Right atrium auricular region (tissue), 2 donors: ENCODE measurements around the gene PALLD. TPM values are rescaled to one million over a fixed set of nuclear protein-coding genes. Genes with fewer than 3 reads are reported as not detected.
"Not testable (repeated sequence)": the region's sequence is repeated elsewhere in the genome, so short reads cannot be mapped to it uniquely, and the experiment has no call there.

Experiments used
- DNase-seq: peaks from one replicate; pipeline ENCODE4 v3.0.0-alpha.2; 2019; ENCODE audit warnings: low spot score
- H3K27ac ChIP-seq, 2 donors: fragments of 200-600 bp; sonication (generic); 1 replicate in 1 of 2; 2 replicates in 1 of 2; pipeline ENCODE4 v1.5.1; 2016 to 2019
- H3K27me3 ChIP-seq, 2 donors: fragments of 200-600 bp; sonication (generic); one replicate each; pipeline versions ENCODE4 v1.5.1 to v1.6.0; 2017 to 2019
- H3K36me3 ChIP-seq: fragments of 200-600 bp; sonication (generic); one replicate; pipeline ENCODE4 v1.5.1; 2016
- H3K4me1 ChIP-seq, 2 donors: fragments of 200-600 bp; sonication (generic); one replicate each; pipeline versions ENCODE4 v1.5.1 to v1.6.0; 2017 to 2019
- H3K4me3 ChIP-seq, 2 donors: fragments of 200-600 bp; sonication (generic); 1 replicate in 1 of 2; 2 replicates in 1 of 2; pipeline ENCODE4 v1.5.1; 2017 to 2019; ENCODE audit warnings: mild to moderate bottlenecking in 1 of 2, moderate library complexity in 1 of 2
- H3K9me3 ChIP-seq, 2 donors: fragments of 200-600 bp; sonication (generic); one replicate each; pipeline ENCODE4 v1.5.1; 2019
- total RNA-seq, 2 donors: library from RNA; depleted of rRNA; stranded (reverse); fragments of >200 nt; gene quantifications; one replicate each; pipeline ENCODE4 v1.1.0, GENCODE V29; 2016
- TF ChIP-seq, protein P1 (sequence below), 2 donors: fragments of 200-600 bp; sonication (generic); IDR thresholded peaks; one replicate each; pipeline ENCODE4 v1.5.1; 2019; ENCODE audit warnings: antibody characterized with exemption in 2 of 2

The PALLD gene
- total RNA-seq, 2 donors from 2014 or later: 764 to 782 TPM

DNA sequence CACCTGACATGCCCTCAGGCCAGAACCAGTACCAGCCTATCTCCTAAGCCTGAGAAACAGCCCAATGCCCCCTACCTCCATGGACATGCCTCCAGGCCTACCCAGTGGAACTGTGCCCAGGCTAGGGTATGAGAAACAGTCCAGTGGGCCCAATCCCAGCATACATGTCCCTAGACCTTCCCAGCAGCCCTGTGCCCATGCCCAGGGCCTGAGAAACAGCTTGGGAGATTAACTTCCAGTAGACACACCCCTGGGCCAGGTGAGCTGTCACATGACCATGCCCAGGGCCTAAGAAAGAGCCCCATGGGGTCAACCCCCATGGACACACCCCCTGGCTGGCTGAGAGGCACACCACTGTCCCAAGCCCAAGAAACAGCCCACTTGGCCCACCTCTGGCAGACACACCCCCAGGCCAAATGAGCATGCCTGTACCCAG is 434.4 kb downstream of the PALLD start:
- no peak overlapping the region for H3K27ac ChIP-seq
- no peak overlapping the region for H3K4me3 ChIP-seq
- no peaks in the 10 kb centered on the region for H3K4me1 ChIP-seq
- peaks cover 50% of the 10 kb centered on the region for H3K36me3 ChIP-seq
- H3K27me3 ChIP-seq: no peaks in the 10 kb centered on the region
- peaks cover 0 to 33% of the 10 kb centered on the region in 2 donors for H3K9me3 ChIP-seq
- no peak for DNase-seq
- TF ChIP-seq, protein P1, sequence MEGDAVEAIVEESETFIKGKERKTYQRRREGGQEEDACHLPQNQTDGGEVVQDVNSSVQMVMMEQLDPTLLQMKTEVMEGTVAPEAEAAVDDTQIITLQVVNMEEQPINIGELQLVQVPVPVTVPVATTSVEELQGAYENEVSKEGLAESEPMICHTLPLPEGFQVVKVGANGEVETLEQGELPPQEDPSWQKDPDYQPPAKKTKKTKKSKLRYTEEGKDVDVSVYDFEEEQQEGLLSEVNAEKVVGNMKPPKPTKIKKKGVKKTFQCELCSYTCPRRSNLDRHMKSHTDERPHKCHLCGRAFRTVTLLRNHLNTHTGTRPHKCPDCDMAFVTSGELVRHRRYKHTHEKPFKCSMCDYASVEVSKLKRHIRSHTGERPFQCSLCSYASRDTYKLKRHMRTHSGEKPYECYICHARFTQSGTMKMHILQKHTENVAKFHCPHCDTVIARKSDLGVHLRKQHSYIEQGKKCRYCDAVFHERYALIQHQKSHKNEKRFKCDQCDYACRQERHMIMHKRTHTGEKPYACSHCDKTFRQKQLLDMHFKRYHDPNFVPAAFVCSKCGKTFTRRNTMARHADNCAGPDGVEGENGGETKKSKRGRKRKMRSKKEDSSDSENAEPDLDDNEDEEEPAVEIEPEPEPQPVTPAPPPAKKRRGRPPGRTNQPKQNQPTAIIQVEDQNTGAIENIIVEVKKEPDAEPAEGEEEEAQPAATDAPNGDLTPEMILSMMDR (IDR thresholded peaks at IDR 0.05): no peak

DNA sequence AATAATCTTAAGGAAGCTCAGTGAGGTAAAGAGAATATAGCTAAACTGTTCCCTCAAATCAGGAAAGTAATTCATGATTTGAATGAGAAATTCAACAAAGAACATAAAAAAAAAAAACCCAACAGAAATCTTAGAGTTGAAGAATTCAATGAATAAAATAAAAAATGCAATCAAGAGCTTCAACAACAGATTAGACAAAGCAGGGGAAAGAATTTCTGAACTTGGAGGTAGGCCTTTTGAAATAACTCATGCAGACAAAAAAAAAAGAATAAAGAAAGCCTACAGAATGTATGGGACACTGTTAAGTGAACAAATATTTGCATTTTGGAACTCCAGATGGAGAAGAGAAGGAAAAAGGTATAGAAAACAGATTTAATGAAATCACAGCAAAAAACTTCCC is 435.3 kb downstream of the PALLD start:
- H3K27me3 ChIP-seq: no peaks in the 10 kb centered on the region
- H3K9me3 ChIP-seq: peaks cover 0 to 38% of the 10 kb centered on the region in 2 donors
- H3K4me1 ChIP-seq: no peaks in the 10 kb centered on the region
- DNase-seq: no peak
- no peak overlapping the region for H3K27ac ChIP-seq
- TF ChIP-seq, protein P1 (IDR thresholded peaks at IDR 0.05): no peak
- H3K36me3 ChIP-seq: peaks cover 41% of the 10 kb centered on the region
- H3K4me3 ChIP-seq: no peak overlapping the region

DNA sequence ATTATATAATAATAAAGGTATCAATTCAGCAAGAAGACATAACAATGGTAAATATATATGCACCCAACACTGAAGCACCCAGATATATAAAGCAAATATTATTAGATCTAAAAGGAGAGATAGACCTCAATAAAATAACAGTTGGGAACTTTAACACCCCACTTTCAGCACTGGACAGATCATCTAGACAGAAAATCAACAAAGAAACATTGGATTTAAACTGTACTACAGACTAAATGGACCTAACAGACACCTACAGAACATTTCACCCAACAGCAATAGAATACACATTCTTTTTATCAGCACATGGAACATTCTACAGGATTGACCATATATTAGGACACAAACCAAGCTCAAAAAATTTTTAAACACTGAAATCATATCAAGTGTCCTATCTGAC is 436.6 kb downstream of the PALLD start:
- peaks cover 0 to 49% of the 10 kb centered on the region in 2 donors for H3K9me3 ChIP-seq

DNA sequence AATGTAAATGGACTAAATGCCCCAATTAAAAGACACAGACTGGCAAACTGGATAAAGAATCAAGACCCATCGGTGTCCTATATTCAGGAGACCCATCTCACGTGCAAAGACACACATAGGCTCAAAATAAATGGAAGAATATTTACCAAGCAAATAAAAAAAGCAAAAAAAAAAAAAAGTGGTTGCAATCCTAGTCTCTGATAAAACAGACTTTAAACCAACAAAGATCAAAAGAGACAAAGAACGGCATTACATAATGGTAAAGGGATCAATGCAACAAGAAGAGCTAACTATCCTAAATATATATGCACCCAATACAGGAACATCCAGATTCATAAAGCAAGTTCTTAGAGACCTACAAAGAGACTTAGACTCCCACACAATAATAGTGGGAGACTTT is 440.6 kb downstream of the PALLD start:
- H3K4me3 ChIP-seq, H3K27ac ChIP-seq, H3K36me3 ChIP-seq, H3K4me1 ChIP-seq, DNase-seq, H3K27me3 ChIP-seq: not testable (repeated sequence)
- H3K9me3 ChIP-seq: peaks cover 0 to 55% of the 10 kb centered on the region in 2 donors

More for the DNA sequence above, 436.6 kb downstream of the PALLD start:
- TF ChIP-seq, protein P1 (IDR thresholded peaks at IDR 0.05): no peak
- Histone ChIP-seq H3K27ac (no peak overlapping the region), H3K27me3 (no peaks in the 10 kb centered on the region), H3K36me3 (peaks cover 28% of the 10 kb centered on the region), H3K4me1 (no peaks in the 10 kb centered on the region), H3K4me3 (no peak overlapping the region)
- DNase-seq: no peak

DNA sequence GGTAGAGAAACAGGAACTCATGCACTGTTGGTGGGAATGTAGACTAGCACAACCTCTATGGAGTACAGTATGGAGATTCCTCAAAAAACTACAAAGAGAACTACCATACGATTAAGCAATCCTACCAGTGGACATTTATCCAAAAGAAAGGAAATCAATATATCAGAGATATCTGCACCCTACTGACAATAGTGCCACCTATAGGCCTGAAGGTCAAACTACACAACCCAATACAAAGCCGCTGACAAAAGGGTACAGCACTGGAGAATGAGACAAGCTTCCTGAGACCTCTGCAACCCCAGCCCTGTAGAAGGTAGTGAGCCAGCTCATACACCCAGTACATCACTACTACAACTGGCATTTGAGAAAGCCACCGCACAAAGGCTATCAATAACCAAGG is 446.1 kb downstream of the PALLD start:
- DNase-seq: no peak
- TF ChIP-seq, protein P1 (IDR thresholded peaks at IDR 0.05): peak; percentile 15 to 38
- no peak overlapping the region for H3K27ac ChIP-seq
- H3K4me1 ChIP-seq: no peaks in the 10 kb centered on the region
- H3K4me3 ChIP-seq: no peak overlapping the region
- H3K36me3 ChIP-seq: no peaks in the 10 kb centered on the region
- no peaks in the 10 kb centered on the region for H3K27me3 ChIP-seq
- peaks cover 0 to 20% of the 10 kb centered on the region in 2 donors for H3K9me3 ChIP-seq

DNA sequence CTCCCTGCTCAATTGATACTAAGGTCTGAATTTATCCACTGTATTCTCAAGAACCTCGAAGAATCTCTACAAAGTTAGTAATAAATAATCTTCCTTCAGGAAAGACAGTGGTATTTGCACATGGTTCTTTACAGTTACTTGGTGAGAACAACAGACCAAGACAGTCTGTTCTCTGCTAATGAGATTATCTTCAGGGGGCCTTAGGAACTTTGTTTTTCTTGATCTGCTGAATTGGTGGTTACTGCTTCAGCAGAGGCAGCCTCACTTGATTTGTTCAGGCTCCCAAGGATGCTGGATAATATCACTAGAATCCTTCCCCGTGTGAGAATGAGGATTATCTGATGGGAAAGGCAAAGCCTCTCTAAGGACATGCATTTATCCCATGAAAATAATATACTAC is 448.4 kb downstream of the PALLD start:
- H3K27me3 ChIP-seq: no peaks in the 10 kb centered on the region
- no peak overlapping the region for H3K27ac ChIP-seq
- H3K4me1 ChIP-seq: no peaks in the 10 kb centered on the region
- TF ChIP-seq, protein P1 (IDR thresholded peaks at IDR 0.05): no peak
- H3K36me3 ChIP-seq: no peaks in the 10 kb centered on the region
- DNase-seq: no peak
- no peaks in the 10 kb centered on the region for H3K9me3 ChIP-seq
- H3K4me3 ChIP-seq: no peak overlapping the region

DNA sequence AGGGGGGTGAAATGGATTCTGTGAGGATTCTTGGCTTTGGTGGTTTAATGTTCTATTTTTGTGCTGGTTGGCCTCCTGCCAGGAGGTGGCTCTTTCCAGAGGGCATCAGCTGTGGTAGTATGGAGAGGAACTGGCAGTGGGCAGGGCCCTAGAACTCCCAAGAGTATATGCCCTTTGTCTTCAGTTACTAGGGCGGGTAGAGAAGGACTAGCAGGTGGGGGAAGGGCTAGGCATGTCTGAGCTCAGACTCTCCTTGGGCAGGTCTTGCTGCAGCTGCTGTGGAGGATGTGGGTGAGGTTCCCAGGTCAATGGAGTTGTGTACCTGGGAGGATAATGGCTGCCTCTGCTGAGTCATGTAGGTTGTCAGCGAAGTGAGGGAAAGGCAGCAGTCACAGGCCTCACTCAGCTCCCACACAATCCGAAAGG is 456.0 kb downstream of the PALLD start:
- H3K27me3 ChIP-seq, H3K27ac ChIP-seq, H3K9me3 ChIP-seq, DNase-seq, H3K36me3 ChIP-seq, H3K4me1 ChIP-seq, H3K4me3 ChIP-seq: not testable (repeated sequence)
